Cerebellar cortex (tissue), 1 donor: ENCODE results near the gene CELSR1.

Experiments
- DNase-seq: peaks from one replicate; pipeline ENCODE4 v3.0.0-alpha.2; 2015; ENCODE audit warnings: low spot score

The CELSR1 gene

DNA sequence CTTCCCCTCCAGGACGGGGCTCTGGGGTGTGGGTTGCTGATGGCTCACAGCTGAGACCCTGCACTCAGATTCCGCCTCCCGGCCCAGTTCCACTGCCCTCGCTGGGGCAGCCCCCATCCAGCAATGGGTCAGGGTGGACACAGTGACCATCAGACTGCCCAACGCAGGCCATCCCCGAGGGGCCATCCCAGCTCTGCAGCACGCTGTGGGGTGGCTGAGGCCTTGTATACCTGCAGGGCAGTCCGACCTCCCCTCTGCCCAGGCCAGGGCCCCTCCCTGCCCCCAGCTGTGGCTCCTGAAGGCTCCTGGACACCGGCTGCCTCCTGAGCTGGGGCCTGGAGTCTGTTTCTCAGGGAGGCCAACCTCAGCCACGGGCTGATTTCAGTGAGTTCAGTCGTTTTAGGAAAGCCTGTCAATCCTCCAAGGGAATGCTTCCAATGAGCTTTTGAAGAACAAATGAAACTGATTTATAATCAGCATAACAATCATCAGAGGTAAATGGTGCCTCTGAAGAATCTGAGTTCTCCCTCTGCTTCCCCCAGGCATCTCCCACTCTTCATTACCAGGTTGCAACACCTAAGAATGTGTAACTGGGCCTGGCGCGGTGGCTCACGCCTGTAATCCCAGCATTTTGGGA, 95.1 kb downstream of the CELSR1 start:
- no peak for DNase-seq

DNA sequence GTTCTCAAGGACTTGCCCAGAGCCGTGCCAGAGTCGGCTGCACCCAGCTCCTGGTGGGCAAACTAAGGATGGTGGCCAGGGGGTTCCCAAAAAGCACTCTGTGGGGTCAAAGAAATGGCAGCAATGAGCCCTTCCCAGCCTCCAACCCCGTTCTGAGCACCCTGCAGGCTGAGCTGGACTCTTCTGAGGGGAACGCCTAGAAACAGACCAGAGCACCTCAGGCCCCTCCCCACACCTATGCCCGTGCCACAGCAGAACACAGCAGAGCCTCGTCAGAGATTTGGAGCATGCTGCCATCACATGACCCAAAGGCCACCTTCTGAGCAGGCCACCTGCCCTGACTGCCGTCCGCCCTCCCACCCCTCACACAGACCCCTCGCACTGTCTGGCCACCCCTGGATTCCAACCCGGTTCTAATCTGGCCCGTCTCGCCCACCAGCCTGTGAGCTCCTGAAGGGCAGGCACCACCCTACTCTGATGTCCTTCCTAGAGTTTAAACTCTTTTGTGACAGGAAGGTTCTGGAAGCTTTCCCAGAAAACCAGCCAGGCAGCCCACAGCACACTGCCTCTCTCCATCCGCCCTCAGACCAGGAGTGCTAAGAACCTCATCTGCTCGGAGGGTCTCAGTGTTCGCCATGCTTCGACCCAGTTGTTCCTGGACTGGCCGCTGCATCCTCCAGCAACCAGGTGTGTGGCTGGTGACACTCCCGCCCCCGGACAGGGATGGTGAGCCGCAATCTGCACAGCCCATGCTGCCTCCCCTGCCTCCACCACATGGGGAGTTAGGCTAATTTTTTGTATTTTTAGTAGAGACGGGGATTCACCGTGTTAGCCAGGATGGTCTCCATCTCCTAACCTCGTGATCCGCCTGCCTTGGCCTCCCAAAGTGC, 97.6 kb downstream of the CELSR1 start:
- no peak for DNase-seq

DNA sequence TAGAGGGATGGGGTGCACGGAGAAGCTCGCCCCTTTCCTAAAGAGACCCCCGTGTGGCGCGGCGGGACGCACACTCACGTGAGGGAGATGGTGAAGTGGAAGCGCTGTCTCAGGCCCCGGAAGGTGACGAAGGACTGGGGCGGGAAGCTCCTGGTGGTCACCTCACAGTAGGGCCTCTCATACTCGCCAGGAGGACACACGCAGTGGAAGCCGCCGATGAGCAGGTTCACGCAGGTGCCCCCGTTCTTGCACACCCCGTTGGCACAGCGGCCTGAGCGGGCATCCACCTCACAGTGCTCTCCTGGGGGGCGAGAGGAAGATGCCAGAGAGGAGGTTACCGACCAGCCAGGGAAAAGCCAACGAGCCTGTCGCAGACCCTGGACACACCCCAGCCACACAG, 98.3 kb downstream of the CELSR1 start:
- DNase-seq: no peak

DNA sequence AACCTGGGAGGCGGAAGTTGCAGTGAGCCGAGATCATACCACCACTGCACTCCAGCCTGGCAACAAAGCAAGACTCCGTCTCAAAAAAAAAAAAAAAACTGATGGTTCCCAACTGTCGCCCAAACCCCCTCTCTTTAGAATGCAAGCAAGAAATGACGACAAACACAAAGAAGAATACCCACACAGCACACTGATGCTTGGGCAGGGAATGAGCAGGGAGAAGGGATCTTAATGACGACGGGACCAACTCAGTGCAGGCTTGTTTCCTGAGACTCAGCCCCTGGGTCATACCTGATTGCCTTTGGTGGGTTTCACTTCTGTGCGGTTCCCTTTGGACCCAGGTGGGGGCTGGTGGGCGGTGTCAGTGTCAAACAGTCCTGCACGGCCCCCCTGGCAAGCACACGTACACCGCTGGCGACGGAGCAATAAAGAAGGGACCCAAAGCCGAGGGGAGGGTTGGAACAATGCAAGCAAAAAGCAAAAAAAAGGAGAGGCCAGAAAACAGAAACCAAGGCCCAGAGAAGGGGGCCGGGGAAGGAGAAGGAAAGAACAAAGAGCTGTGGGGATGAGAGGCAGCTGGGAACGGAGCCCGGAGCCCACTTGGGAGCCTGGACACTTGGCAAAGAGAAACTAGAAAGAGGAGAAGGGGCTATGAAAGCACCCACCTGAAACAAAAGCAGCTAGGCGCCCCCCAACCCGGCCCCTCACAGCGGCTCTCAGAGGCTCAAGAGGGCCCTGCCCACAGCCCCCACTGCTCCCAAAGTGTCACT, 99.6 kb downstream of the CELSR1 start:
- DNase-seq: no peak

DNA sequence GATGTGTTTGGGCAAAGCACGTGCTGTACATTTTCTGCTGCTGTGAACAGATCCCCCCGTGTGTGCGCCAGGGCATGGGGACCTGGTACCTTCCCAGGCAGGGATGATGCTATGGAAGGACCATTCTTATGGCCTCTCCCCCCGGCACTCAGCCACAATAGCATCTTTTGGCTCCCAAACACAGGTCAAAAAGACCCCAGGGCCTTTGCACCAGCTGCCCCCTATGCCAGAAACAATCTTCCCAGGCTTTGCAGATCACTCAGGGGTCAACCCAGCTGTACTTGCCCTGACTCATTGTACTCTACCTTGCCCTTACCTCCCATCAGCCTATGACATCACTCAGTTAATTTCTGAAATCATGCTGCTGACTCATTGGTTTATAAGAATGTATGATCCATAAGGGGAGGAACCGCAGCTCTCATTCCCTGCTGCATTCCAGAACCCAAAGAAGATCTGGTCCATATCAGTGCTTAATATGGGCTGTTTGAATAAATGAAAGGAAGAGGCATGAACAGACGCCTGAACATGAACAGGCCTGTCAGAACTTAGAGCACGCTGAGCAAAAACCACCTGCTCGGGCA, 100.7 kb downstream of the CELSR1 start:
- DNase-seq: no peak

DNA sequence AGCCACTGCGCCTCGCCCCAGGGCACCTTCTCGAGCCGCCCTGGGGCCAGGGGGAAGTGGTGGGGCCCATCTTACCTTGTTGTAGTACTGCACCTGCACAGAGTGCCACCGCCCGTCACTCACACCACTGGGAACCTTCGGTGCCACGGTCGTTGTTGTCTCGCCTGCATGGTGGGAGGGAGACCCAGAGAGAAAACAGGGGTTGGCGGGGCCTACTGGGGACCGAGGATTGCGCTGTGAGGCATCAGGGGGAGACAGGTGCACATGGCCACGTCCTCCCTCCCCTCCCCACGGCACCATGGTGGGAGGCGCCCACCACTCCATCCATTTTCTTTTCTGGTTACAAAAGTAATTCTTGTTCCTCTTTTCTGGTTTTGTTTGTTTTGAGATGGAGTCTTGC, 104.1 kb downstream of the CELSR1 start:
- DNase-seq: no peak

DNA sequence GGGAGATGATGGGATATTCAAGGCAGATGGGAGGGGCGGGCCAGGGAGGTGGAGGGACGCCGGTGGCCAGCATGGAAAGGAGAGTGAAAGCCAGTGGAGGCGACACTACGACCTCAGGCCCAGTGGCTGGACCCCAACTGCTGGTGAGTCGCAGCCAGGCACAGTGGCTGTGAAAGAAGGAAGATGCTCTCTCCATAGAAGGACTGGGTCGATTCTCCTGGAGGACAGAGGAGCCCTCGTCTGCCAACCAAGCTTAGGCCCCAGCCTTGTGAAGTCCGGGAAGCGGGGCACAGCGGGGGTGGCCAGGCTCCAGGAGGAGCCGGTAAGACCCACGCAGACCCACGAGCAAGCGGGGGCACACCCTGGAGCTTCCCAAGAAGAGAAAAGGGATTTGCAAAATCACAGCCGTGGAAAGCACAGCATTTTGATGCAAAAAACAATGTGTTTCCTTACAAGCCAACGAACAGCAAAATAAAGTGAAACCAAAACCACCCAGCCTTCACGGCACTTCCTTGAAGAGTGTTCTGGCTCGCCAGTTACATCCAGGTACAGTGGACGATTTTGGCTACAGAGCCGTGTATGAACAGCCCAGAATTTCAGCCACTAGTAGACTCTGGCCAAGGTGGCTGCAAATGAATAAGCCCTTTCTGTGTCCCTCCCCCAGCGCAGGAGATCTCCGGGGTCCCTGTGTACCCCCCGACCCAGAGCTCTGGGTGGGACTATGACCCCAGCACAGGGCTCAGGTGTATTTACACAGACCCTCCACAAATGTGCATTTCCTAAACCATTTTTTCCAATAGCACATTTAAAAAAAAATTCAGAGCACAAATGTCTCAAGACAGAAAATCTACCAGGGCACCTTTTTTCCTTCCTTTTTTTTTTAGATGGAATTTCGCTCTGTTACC, 105.0 kb downstream of the CELSR1 start:
- no peak for DNase-seq

DNA sequence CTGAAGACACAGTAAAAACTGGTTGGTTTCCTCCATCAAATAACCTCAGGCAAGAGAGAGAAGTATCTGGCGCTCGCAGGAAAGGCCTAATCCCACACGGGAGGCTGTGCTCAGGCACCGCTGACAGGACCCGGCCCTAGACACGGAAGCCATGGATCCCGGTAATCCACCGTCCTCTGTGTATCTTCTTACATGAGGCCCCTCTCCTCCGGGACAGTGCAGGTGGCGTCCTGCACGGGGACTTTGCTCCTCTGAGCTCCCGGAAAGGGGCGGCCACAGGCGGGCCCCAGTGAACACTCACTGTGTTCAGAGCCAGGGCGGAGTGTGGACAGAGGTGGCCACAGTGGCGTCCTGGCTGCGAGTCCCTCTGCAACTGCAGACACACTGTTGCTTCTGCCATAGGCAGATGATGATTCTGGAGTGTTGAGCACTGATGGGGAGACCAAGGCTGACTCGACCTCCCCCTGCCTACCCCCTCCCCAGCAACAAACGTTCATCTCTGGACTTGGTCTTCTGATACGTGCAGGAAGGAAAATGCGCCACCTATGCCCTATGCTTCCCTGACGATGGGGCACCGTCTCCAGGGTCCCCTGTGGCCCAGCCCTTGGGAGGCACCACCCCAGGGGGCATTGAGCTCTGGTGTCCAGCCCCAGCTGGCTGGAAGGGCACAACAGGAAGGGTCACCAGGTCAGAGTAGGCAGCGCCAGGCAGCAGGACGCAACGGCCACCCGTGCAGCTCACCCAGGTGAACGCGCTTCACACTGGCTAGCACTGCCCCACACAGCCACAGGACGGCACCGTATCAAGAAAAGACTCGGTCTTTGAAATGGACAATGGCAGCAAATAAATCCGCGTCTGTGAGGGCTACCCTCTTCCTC, 106.2 kb downstream of the CELSR1 start:
- no peak for DNase-seq

DNA sequence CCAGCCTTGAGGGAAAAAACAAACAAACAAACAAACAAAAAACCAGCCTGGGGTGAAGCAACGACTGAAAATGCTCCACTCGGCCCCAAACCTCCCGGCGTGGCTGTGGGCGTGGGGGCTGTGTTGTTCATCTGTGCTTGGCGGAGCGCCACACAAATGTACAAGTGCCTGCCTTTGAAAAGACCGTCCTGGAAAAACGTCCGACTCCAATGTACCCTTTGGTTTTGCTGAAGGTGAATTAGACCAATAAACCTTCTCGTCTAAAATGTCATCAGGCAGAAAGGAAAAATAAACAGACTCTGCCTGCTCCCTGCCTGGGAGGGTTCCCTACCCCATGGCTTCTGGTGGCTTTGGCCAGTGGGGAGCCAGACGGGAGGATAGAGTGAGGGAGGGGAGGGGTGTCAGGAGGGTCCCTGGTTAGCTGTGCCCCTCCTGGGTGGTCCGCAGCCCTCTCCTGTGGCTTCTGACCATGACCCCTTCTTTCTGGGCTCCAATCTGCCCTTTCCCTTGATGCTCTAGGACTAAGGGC, 108.0 kb downstream of the CELSR1 start:
- DNase-seq: no peak

DNA sequence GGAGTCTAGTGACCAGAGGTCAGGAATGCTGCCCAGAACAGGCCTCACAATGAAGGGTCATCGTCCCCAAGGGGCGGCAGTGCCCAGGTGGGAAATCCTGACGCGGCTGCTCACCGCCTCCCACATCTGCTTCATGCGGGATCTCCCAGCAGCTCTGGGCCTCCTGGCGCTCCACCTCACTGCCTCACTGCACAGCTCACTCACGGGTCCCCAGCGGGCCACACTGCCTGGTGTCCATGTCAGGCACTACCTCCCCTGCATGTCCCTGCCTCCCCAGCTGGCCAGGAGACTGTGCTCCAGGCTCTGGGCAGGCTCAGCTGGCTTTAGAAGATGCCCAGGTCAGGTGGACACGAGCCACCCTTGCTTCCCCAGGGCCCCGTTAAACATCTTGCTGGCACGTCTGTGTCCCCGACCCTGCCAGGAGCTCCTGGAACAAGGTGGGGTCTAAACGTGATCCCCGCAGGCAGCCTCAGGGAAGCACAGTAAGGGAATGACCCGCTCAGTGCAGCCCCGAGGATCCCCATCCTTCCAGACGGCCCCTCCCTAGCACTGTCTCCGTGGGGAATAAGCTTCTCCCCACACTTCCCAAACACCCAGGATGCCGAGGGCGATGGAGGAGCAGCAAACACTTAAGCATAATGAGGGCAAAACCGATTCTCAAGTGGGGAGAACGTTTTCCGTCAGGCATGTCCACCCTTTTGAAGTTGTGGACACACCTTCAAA, 108.7 kb downstream of the CELSR1 start:
- DNase-seq: no peak

DNA sequence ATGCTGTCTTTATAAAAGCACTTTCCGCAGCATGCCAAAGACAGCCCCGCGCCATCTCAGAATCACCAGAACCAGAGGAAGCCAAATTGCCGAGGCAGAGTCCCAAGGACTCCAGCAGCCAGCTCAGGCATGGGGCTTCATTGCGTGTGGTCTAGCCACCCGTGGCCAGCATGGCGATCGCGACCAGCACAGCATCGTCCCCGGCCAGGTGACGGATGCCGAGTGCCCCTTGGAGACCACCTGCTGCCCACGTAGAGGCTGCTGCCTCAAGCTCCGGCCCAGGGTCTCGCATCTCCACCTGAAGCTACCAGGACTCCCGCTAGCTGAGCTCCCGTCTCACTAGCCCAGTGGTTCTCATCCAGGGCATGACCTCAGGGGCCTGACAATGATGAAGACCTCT, 109.2 kb downstream of the CELSR1 start:
- DNase-seq: no peak

DNA sequence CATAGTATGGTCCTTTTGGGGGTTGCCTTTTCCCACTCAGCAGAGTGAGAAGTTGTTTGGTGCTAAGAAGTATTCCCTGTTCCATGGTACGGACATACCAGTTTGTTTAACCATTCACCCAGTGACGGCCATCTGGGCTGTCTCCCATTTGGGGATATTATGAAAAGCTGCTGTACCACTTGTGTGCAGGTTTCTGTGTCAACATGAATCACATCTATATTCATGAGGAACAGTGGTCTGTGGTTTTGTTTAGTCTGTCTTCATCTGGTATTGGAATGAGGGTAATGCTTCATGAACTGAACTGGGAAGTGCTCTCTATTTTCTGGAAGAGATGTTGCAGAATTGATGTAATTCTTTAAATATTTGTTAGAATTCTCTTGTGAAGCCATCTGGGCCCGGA, 112.4 kb downstream of the CELSR1 start:
- no peak for DNase-seq

DNA sequence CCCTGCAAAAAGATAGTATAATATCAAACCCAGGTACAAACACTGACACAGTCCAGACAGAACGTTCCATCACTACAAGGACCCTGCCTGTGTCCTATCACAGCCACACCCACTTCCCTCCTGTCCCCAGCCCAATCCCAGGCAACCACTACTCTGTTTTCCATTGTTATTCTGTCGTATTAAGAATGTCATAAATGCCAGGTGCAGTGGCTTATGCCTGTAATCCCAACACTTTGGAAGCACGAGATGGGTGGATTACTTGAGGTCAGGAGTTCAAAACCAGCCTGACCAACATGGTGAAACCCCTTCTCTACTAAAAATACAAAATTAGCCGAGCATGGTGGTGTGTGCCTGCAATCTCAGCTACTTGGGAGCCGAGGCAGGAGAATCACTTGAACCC, 112.9 kb downstream of the CELSR1 start:
- DNase-seq: no peak

DNA sequence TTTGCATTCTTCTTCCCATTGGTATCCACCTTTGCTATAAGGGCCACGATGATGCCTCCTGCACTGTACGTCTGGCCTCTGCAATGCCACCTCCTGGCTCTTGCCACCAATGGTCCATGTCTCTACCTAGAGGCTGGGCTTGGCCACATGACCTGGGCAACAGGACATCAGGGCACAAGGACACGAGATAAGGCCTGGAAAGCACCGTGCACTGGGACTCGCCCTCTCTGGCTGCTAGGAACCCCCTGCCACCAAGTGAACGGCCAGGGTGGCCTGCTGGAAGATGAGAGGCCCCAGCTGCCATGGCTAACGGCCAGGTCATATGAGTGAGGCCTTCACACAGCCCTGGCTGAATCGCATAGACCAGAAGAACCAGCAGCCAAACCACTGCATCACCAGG, 114.5 kb downstream of the CELSR1 start:
- no peak for DNase-seq

DNA sequence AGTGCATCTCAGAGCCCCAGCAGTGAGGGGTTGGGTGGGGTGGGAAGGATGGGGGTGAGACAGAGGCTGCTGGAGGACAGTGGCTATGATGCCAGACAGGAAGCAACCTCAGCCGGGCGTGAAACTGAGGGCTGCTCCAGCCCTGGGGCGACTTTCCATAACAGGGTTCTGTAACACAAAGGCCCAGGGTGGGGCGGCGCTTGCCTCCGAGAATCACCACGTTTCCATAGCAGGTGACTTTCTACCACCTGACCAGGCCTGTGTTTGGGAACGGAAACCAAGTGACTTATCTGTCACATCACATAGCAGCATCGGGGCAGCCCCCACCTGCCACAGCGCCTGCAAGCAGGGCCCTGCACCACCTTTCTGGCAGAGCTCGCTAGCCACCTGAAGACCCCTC, 116.2 kb downstream of the CELSR1 start:
- DNase-seq: no peak

DNA sequence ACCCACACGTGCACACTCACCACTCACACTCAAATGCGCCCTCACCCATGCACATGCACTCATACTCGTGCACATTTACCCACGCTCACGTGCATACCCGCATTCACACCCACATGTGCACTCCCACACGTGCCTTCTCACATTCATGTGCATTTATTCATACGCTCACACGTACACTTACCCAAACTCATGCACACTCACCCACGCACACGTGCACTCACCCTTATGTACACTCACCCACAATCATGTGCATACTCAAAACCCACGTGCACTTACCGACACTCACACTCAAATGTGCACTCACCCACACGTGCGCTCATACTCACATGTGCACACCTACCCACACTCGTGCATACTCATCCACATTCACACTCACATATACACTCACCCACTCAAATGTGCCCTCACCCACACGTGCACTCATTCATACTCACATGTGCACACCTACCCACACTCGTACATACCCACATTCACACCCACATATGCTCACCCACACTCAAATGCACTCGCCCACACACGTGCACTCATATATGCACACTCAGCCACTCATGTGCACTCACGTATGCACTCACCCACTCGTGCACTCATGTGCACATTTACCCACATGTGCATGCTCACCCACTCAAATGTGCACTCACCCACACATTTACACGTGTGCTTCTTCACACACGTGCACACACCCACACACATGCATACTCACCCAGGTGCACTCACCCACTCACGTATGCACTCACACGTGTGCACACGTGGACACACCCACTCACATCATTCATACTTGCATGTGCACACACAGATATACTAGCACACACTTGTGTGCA, 117.5 kb downstream of the CELSR1 start:
- no peak for DNase-seq

DNA sequence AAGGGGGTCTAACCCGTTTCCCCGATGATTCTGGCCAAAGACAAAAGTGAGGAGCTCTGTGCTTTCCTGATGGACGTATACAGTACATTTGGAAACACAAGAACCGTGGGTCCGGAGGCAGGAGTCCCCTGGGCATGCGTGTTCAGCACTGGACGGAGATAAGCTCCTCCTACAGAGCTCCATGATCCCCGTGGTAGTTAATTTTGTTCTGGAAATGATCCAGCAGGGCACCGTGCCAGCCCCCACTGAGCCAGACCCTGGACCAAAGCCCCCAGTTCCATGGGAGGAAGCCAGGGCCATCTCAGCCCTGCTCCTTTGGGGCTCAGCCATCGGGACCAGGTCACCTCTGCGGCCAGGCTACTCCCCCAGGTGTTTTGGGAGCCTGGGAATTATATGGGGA, 118.6 kb downstream of the CELSR1 start:
- DNase-seq: no peak

DNA sequence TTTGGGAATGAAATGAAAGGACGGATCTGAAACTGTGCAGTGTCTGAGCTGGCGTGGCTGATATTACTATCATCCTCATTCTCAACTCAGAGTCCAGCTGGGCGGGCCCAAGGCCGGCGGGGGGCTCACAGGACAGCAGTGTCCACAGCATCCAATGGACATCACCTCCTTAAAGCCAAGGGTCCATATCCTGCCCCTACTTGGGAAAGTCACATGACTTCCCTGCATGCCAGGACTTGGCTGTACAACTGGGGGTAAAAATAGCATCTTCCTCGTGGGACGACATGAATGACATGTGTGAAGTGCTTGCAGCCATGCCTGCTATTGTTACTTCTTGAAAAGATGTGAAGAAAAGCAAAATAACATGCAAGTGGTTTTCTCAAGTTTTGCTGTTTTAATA, 119.7 kb downstream of the CELSR1 start:
- DNase-seq: no peak
